IMR-90 (cell line): ENCODE measurements around the gene SPSB2.

Source experiments
- BHLHE40 ChIP-seq: fragments of 150-350 bp; IDR thresholded peaks from 2 replicates; pipeline ENCODE4 v1.6.1; 2016; ENCODE audit warnings: mild to moderate bottlenecking, low read depth, low read length
- CEBPB ChIP-seq: IDR thresholded peaks from 2 replicates; pipeline ENCODE4 v1.6.1; 2012; ENCODE audit warnings: low read depth, low read length, improper control_type of control experiment
- CTCF ChIP-seq: conservative IDR thresholded peaks from 2 replicates; pipeline ENCODE4 v1.5.1; 2012; ENCODE audit warnings: mild to moderate bottlenecking, low read depth, low read length, improper control_type of control experiment
- ELK1 ChIP-seq: fragments of 150-350 bp; IDR thresholded peaks from 2 replicates; pipeline ENCODE4 v1.6.1; 2016; ENCODE audit warnings: low read depth, mild to moderate bottlenecking, low read length, moderate library complexity, borderline replicate concordance
- MAZ ChIP-seq: IDR thresholded peaks from 2 replicates; pipeline ENCODE4 v1.6.1; 2012; ENCODE audit warnings: low read depth, mild to moderate bottlenecking, low read length, improper control_type of control experiment, moderate library complexity, borderline replicate concordance
- MXI1 ChIP-seq: IDR thresholded peaks from 2 replicates; pipeline ENCODE4 v1.6.1; 2012; ENCODE audit warnings: low read depth, mild to moderate bottlenecking, low read length, moderate library complexity, borderline replicate concordance
- POLR2A ChIP-seq: IDR thresholded peaks from 2 replicates; pipeline ENCODE4 v1.6.1; 2012; ENCODE audit warnings: mild to moderate bottlenecking, low read depth, low read length
- RAD21 ChIP-seq: IDR thresholded peaks from 2 replicates; pipeline ENCODE4 v1.6.1; 2012; ENCODE audit warnings: low read length, improper control_type of control experiment
- RCOR1 ChIP-seq: IDR thresholded peaks from 2 replicates; pipeline ENCODE4 v1.6.1; 2012; ENCODE audit warnings: mild to moderate bottlenecking, low read length, improper control_type of control experiment; ENCODE audit not compliant: insufficient replicate concordance
- RFX5 ChIP-seq: IDR thresholded peaks from 2 replicates; pipeline ENCODE4 v1.8.0; 2012; ENCODE audit warnings: low read depth, mild to moderate bottlenecking, low read length, moderate library complexity

GRCh38 chr12:6823182-6824084 lies 49.7 kb downstream of the SPSB2 start:
- TF ChIP-seq ELK1 (no peak), CTCF (no peak), BHLHE40 (no peak), RFX5 (no peak), MAZ (no peak), CEBPB (no peak), MXI1 (no peak), RCOR1 (no peak), POLR2A (no peak), RAD21 (no peak)
